ENCODE data around the gene EEFSEC.

The EEFSEC gene

DNA sequence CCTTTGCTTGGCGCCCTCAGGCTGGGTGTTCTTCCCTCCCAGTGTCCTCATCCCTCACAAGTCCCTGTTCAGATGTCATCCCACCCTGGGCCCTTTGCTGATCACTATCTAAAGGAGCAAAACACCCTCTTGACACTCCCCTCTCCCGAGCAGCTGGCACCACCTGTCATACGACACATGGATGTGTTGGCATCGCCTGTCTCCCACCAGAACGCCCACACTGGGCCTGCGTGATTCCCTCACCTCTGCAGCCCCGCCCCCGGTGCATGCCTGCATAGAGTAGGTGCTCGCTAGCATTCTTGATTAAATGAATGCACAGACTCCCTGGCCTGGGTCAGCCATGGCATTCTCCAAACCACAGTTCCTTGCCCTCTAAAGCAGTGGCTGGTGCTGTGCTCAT, 237.6 kb downstream of the EEFSEC start:
- H3K4me3 ChIP-seq (ENCODE audit: low read length) = no peak overlapping the region
- no peak for DNase-seq (ENCODE audit: low read depth, low spot score)

DNA sequence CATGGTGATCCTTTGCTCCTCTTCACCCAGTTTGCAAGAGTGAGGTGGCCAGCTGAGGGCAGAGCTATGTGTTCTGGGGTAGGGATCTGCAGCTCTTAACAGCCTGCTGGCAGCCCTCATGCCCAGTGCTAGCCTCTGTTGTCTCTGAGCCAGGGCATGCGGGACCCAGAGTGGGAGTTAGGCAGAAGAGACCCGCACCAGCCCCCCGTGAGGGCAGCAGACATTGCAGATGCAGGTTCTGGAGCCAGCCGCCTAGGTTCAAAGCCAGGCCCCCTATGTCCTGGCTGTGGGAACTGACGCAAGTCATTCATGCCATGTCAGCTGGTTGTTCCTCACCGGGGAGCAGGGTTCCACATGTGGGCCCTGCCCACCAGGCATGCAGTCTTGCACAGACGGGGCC, 238.7 kb downstream of the EEFSEC start:
- no peak for DNase-seq (ENCODE audit: low read depth, low spot score)
- H3K4me3 ChIP-seq (ENCODE audit: low read length) = no peak overlapping the region

DNA sequence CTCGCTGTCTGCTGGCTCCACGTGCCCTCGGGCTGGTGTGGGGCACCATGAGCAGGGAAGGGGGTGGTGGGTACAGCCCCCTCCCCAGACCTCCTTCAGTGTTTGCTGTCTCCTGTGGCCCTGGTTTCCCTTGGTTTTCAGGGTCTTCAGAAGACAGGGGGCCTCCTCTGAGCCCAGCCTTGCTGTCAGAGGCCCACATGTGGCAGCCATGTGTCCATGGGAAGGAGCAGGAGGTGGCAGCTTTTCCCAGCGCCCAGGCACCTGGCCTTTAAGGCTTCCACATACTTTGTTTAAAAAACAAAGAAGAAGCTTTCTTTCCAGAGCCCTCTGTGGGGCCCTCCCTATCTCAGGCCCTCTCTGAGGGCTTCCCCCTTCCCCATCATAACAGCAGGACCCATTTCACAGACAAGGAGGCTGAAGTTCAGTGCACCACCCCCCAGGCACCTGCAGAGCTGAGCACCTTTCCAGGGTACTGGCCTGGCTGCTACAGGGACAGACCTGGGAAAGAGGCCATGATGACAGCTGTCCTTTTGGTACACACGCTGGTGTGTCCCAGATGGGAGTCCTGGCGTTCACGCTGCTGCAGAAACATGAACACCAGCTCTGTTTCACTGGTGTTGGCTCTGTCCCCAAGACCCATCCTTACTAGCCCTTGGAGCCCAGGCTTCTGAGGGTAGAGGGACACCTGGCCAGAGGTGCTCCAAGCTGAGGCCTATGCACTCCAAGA, 239.7 kb downstream of the EEFSEC start:
- no peak overlapping the region for H3K4me3 ChIP-seq (ENCODE audit: low read length)
- no peak for DNase-seq (ENCODE audit: low read depth, low spot score)

DNA sequence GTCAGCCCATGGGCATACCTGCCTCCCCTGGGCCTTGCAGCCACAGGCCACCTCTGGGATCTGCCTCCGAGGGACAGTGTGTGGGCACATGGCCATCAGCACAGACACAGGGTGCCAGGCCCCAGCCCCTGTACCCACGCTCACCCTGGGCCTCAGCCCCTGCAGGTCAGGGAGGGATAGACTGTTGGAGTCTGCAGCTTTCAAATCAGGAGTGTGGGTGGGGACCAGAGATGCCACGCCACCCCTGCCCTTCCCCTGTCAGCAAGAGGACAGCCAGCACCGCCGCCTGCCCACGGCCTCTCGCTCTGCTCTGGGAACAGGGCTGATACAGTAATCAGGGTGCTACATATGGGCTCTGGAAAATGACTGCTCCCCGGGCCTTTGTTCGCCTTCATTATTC, 240.8 kb downstream of the EEFSEC start:
- no peak for DNase-seq (ENCODE audit: low read depth, low spot score)
- H3K4me3 ChIP-seq (ENCODE audit: low read length) = no peak overlapping the region

DNA sequence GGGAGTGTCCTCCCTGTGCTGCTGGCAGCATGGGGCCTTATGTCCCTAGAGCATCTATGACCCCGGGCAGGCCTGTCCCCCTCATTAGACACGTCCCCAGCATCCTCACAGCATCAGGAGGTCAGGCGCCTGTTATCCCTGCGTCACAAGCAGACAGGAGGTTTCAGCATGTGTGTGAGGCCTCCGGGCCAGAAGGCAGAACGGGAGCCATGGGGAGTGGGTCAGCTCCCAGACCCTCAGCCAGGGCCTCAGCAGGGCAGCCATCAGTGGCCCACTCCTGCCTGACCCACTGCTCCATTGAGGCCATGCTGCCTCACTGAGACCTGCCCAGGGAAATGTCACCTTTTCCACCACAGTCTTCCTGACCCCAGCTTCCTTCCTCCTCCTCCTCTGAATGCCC, 241.8 kb downstream of the EEFSEC start:
- H3K4me3 ChIP-seq (ENCODE audit: low read length) = no peak overlapping the region
- DNase-seq (ENCODE audit: low read depth, low spot score) = no peak

DNA sequence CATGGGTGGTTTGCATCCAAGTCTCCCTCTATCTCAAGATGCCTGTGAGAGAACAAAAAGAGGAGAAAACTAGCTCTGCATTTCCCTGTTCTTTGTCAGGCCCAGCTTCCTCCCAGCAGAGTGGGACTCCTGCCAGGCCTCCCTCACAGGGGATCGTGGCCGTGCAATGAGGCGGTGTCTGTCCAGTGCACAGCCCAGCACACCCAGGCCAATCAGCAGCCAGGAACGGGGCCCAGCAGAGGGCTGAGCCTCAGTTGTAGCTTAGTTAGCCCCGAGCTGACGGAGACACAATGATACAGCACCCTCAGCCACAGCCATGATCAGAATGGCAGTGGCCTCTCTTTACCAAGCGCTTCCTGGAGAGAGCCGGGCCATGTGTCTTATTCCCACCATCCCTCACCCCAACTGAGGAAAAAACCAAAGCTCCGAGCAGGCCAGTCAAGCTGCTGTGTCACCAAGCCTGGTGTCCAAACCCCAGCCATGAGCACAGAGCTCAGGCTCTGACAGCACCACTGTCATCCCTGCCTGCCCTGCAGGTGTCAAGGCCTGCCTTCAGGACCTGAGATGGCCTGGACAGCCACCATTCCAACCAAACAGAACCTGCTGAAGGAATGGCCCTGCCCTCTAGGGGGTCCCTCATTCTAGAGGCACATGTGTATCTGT, 242.3 kb downstream of the EEFSEC start:
- no peak overlapping the region for H3K4me3 ChIP-seq (ENCODE audit: low read length)
- no peak for DNase-seq (ENCODE audit: low read depth, low spot score)

DNA sequence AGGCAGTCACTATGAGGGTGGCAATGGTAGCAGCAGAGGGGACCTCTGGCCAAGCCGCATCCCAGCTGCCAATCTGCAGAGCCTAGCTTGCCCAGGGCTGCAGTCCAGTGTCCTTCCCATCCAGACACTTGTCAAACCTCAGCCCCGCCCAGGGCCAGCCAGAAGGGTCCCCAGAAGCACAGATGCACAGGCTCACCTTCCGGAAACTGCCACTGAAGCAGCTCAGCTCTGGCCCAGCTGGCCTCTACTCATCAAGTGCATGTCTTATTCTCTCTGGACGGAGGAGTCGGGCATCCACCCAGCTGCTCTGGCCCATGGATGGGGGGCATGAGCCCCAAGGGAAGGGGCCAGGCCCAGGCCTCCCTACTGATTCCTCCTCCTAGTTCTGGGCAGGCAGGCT, 244.2 kb downstream of the EEFSEC start:
- H3K4me3 ChIP-seq (ENCODE audit: low read length) = no peak overlapping the region
- DNase-seq (ENCODE audit: low read depth, low spot score) = no peak

DNA sequence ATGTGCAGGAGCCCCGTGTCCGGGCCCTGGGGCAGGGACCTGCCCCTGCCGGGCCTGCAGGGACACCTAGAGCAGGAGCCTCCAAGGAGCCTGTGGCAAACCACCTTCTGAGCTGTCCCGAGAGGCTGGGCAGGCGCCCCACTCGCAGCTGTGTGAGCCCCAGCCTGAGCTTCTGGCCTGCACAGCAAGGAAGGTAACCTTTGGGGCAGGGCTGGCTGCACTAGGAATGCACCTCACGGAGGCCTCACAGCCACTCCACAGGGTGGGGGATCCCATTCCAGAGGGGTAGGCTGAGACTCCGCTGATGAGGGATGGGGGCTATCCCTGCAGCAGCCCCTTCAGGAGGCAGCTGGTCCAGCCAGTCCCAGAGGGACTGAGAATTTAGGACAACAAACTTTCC, 245.3 kb downstream of the EEFSEC start:
- DNase-seq (ENCODE audit: low read depth, low spot score) = no peak
- H3K4me3 ChIP-seq (ENCODE audit: low read length) = no peak overlapping the region

DNA sequence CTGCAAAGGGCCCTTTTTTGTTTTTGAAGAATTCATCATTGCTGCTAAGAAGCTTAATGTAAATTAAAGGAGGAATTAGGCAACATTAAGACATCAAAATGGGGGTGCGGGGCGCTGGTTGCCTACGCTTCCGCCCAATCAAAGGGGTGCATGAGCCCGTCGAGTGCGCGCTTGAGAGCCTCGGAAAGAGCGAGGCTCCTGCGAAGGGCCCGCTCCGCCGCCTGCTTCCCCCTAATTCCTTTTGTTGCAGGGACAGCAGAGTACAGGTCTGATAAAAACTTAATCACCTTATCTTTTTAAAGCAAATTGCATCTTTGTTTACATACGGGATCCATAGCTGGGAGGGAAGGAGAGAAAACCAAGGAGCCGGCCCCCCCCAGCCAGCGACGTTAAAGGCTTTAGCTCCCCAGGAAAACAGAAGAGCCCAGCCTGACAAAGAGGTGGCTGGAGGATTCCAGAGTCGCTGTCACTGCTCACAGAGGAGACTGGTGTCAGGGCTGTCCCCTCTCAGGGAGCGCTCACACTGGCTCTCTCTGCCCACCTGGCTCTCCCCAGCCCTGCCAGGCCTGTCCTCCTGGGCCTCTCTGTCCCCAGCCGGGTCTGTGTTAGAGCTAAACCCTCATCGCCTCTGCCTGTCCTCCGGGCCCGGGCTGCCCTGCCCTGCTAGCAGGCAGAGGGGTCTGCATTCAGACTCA, 246.1 kb downstream of the EEFSEC start:
- DNase-seq (ENCODE audit: low read depth, low spot score) = no peak

DNA sequence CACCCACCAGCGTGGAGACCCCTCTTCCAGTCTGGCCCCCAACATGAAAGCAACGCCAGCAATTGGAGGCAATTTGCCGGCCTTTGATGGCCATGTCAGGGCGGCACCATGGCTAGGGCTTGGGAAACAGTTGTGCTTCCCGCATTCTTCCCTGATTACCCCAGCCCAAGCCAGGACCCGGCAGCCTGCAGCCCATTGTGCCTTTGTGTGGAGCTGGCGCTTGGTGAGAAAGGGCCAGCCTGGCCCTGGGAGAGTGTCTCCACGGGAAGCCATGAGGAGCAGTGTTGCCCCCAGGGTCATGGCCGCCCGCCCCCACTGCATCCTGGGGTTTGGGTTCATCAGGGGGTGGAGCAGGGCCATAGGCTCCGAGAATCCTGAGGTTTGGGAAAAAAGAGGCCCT, 247.4 kb downstream of the EEFSEC start:
- no peak for DNase-seq (ENCODE audit: low read depth, low spot score)
- H3K4me3 ChIP-seq (ENCODE audit: low read length) = no peak overlapping the region

More for the DNA sequence above, 246.1 kb downstream of the EEFSEC start:
- no peak overlapping the region for H3K4me3 ChIP-seq (ENCODE audit: low read length)

DNA sequence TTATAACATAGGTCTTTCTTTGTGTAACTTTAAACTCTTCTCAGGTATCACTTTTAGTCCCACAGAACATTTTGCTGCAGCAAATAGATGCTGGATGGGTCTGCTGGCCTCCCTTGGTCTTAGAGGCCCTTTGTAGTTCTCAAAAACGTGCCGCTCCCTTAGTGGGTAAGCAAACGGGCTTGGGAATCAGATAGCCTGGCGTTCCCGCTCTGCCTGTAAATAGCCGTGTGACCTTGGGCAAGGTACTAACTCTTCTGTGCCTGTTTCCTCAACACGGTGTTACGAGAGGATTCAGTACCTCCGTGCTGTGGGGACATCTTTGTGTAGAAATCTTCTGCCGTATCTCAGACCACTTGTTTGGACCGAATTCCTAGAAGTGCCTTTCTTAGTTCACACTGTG, 249.0 kb downstream of the EEFSEC start:
- H3K4me3 ChIP-seq (ENCODE audit: low read length) = no peak overlapping the region
- DNase-seq (ENCODE audit: low read depth, low spot score) = no peak

DNA sequence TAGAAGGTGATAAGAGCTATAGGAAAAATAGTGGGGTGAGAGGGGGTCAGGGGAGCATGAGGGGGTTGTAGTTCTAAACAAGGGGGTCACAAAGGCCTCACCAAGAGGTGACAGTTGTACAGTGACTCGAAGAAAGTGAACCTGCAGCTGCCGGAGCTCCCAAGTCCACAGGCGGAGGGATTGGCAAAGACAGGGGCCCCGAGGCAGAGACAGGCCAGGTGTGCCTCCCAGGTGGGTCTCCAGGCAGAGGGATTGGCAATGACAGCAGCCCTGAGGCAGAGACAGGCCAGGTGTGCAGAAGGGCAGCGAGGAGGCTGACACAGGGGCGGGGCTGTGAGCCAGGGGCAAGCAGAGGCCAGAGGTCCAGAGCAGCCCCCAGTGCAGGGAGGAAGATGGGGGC, 249.7 kb downstream of the EEFSEC start:
- DNase-seq (ENCODE audit: low read depth, low spot score) = no peak
- H3K4me3 ChIP-seq (ENCODE audit: low read length) = no peak overlapping the region

DNA sequence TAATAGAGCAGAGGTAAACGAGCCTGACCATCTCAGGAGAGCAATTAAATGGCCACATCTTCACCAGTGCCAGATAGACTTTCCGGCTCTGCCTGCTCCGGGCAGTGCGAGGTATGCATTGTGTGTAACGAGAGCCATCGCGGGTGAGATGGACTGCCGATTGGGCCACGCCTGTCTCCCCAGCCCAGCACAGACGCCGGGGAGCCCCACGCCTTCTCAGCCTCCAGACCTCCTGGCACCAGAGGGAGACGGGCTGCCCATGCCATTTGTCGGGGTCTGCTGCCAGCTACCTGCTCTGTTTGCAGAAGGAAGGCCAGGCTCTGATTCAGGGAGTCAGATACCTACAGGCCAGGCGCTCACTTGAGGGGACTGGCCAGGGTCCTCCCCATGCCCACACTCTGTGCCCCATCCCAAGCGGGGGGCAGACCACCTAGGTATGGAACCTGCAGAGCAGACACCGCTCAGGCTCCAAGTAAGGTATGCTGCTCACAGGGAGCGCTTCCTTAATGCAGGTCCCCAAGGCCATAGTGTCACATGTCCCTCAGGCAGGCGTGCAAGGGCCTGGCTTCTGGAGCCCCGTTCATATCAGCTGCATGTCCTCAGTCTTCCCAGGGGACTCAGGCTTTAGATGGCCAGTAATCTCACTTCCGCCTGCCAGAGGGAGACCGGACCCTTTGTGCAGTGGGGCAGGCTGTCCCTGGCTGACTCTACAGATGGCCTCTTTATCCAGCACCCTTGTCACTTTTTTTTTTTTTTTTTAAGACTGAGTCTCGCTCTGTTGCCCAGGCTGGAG, 251.2 kb downstream of the EEFSEC start:
- H3K4me3 ChIP-seq (ENCODE audit: low read length) = no peak overlapping the region
- DNase-seq (ENCODE audit: low read depth, low spot score) = no peak

DNA sequence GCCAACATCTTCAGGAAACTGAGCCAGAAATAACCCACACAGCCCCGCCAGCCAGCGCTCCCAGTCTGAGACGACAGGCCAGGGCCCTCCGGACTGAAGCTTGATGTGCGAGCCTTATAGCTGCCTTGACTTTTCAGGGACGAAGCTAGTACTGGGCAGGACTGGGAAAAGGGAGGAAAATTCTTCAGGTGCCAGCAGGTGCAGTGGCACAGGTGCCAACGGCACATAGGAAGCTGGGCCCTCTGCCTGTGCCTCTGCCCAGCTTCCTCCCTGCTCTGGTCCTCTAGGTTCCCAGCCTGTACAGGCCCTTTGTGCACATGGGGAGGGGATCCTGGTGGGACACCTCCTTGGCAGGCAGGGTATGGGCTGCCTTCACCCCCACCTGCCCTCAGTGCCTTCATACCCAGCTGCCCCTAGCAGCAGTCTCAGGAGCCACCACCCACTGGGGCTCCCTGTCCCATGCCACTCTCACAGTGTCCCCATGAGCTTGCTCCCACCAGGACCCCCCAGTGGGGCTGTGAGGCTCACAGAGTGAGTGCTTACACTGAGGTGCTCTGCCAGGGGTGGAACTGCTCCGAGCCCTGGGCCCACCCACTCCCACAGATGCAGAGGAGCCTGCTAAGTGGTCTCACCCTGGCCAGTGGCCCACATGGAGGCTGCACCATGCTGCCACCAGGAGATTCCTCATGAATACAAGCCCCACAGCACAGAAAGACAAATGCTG, 252.4 kb downstream of the EEFSEC start:
- DNase-seq (ENCODE audit: low read depth, low spot score) = no peak
- no peak overlapping the region for H3K4me3 ChIP-seq (ENCODE audit: low read length)

DNA sequence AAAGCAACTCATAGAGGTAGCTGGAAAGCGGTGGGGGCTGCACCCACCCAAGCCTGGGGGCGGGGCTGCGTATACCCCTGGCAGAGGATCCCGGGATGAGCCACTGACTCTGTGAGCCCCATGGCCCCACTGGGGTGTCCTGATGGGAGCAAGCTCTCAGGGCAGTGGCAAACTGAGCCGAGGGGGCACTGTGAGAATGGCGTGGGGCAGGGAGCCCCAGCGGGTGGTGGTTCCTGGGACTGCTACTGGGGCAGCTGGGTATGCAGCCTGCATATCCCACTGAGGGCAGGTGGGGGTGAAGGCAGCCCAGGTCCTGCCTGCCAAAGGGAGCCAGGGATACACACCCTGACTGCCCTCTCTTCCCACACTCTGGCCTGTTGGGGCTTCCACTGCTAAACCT, 254.0 kb downstream of the EEFSEC start:
- no peak for DNase-seq (ENCODE audit: low read depth, low spot score)
- H3K4me3 ChIP-seq (ENCODE audit: low read length) = no peak overlapping the region

DNA sequence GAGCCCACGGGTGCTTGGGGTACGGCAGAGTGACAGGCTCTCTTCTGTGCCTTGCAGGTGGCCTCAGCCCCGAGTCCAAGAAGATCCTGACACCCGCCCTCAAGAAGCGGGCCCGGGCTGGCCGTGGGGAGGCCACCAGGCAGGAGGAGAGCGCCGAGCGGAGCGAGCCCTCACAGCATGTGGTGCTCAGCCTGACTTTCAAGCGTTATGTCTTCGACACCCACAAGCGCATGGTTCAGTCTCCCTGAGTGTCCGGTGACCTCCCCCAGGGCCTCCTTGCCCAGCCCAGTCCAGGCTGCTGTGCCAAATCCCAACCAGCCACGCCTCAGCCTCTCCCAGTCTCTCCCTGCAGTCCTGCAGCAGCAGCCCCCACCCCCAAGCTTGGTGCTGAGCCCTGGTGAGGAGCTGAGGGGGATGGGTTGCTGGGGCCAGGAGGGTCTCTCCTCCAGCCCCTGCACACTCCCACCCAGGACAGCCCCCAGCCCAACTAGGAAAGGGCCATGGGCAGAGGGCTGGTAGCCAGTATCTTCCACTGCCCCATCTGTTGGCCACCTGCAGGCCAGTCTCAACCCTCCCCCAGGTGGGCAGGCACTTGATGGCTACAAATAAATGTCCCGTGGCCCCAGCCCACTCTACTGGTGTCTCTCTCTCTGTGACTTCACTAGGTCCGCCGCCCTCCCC, 254.9 kb downstream of the EEFSEC start:
- no peak for DNase-seq (ENCODE audit: low read depth, low spot score)
- H3K4me3 ChIP-seq (ENCODE audit: low read length) = no peak overlapping the region

DNA sequence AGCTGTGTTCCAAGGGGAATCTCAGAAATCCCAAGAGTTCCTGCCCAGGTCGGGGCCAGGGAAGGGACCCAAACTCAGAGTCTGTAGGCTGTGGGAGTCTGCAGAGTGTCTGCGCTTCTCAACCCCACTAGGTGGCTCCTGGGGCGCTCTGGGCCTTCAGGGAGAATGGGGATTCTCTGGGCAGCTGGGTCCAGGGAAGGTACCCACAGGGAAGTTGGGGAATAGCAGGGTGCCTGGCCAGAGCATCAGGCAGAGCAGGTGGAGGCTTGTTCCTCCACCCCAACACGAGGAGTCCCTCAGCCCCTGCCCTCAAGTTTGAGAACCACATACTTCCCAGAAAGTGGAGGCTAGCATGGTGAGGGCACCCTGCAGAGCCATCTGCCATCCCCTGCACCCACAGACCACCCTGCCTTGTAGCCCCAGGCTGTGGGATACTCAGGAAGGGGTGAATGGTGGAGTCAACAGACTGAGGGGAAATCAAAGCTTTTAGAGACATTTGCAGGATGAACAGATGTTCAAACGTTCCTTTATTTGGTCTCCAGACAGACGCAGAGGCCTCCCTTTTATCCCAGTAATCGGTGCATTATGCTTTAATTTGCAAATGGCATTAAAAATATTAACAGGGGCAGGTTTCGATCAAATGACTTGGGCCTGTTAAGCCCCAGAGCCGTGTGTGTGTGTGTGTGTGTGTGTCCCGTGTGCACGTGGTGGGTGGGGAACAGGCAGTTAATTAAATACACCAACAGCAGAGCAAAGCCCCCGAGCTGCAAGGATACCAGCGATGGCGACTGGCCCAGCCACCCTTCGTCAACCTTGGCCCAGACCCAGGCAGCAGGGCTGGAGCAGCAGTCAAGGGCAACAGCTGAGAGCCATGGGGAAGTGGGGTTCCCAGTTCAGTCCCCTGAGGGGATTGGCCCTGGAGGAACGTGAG, 255.7 kb downstream of the EEFSEC start:
- H3K4me3 ChIP-seq (ENCODE audit: low read length) = no peak overlapping the region
- no peak for DNase-seq (ENCODE audit: low read depth, low spot score)
